ENCODE data around the gene ZNF562.

ZNF562 gene

GRCh38 chr19:9644472-9644871 is 30.4 kb downstream of the ZNF562 start:
- no peak for DNase-seq (ENCODE audit: low spot score)

- no peak for DNase-seq (ENCODE audit: low spot score)
Measured at GRCh38 chr19:9641810-9642209, 33.1 kb downstream of the ZNF562 start.

GRCh38 chr19:9640956-9641355 is 33.9 kb downstream of the ZNF562 start:
- no peak for DNase-seq (ENCODE audit: low spot score)

- no peak for DNase-seq (ENCODE audit: low spot score)
Measured at GRCh38 chr19:9636018-9636417, 38.9 kb downstream of the ZNF562 start.

GRCh38 chr19:9627856-9628255 is 47.0 kb downstream of the ZNF562 start:
- no peak for DNase-seq (ENCODE audit: low spot score)

- DNase-seq (ENCODE audit: low spot score): no peak
Measured at GRCh38 chr19:9622531-9622930, 52.4 kb downstream of the ZNF562 start.

- DNase-seq (ENCODE audit: low spot score): peak; percentile 75
Measured at GRCh38 chr19:9621156-9622037, 53.5 kb downstream of the ZNF562 start, which contains the start of gene ZNF561. Gene ZNF561, minus strand, starts transcription at chr19:9621232. Its CDS starts 1,776 bp downstream, at chr19:9619456.

GRCh38 chr19:9620842-9621155 is 54.1 kb downstream of the ZNF562 start:
- DNase-seq (ENCODE audit: low spot score): no peak

GRCh38 chr19:9615844-9616243 is 59.1 kb downstream of the ZNF562 start:
- no peak for DNase-seq (ENCODE audit: low spot score)

GRCh38 chr19:9610484-9611113 is 64.3 kb downstream of the ZNF562 start:
- no peak for DNase-seq (ENCODE audit: low spot score)

GRCh38 chr19:9608912-9609311 is 66.0 kb downstream of the ZNF562 start:
- no peak for DNase-seq (ENCODE audit: low spot score)

GRCh38 chr19:9597027-9597426 is 77.9 kb downstream of the ZNF562 start:
- peak; percentile 41 for DNase-seq (ENCODE audit: low spot score)

All from hepatic stellate cell (primary cell).